OCI-LY7 (cell line): ENCODE data around the gene AMZ1.

Source experiments
- CTCF ChIP-seq: fragments of 200-600 bp; sonication (generic); conservative IDR thresholded peaks from 2 replicates; pipeline ENCODE4 v1.5.1; 2014; ENCODE audit warnings: mild to moderate bottlenecking, antibody characterized with exemption, low read length, moderate library complexity, mixed read lengths
- EZH2phosphoT487 ChIP-seq: fragments of 200-600 bp; sonication (generic); IDR thresholded peaks from 2 replicates; pipeline ENCODE4 v1.6.1; 2018; ENCODE audit warnings: low read depth, borderline replicate concordance, mild to moderate bottlenecking, mixed run types, antibody characterized with exemption, low read length, moderate library complexity, mixed read lengths

GRCh38 chr7:2761801-2762497 lies 73.9 kb downstream of the AMZ1 start:
- no peak for TF ChIP-seq CTCF
- TF ChIP-seq EZH2phosphoT487: no peak
